GM12878 (cell line): ENCODE measurements around the gene MEGF11. TPM values are rescaled to one million over a fixed set of nuclear protein-coding genes. Genes with fewer than 3 reads are reported as not detected.

Experiments
- ATAC-seq: fragments of 200-7000 bp; cut with Tn5 transposase; 3 replicates; pipeline ENCODE4 v1.9.1; 2020; ENCODE audit warnings: mild to moderate bottlenecking, moderate library complexity
- BruUV-seq: library from RNA; stranded (reverse); fragments of 400-500 nt; replicated peaks from 2 replicates; lab custom pipeline; 2021; lab: Mats Ljungman, UMichigan
- CTCF ChIA-PET: fragments of 300-600 bp; sonication (Branson Sonifier 250); formaldehyde crosslinking; extraction: SDS; loops from one replicate; lab custom pipeline; 2021; ENCODE audit warnings: inconsistent platforms; lab: Yijun Ruan, JAX
- POLR2A ChIA-PET: fragments of 350-600 bp; formaldehyde crosslinking; extraction: SDS; loops from one replicate; lab custom pipeline; 2021; ENCODE audit warnings: inconsistent platforms; lab: Charles Lee
- RAD21 ChIA-PET: fragments of 300-600 bp; sonication (Branson Sonifier 250); formaldehyde crosslinking; loops from one replicate; lab custom pipeline; 2023; ENCODE audit warnings: antibody characterized with exemption; ENCODE audit not compliant: unreplicated experiment; lab: Charles Lee
- SMC1A ChIA-PET: fragments of 300-600 bp; sonication (Branson Sonifier 250); formaldehyde crosslinking; loops from one replicate; lab custom pipeline; 2023; ENCODE audit not compliant: unreplicated experiment, uncharacterized antibody; lab: Charles Lee
- DNase-seq: peaks from one replicate; pipeline ENCODE4 v3.0.0-alpha.2; 2011; ENCODE audit warnings: low read depth, low spot score
- FAIRE-seq: peaks from 3 replicates; lab custom pipeline; 2011; peaks lifted over from hg19 to GRCh38; lab: Jason Lieb, UNC
- H2AFZ ChIP-seq: 2 replicates; pipeline ENCODE4 v1.6.0; 2011; ENCODE audit warnings: low read depth, low read length, control low read depth; ENCODE audit not compliant: control insufficient read depth
- H3K27ac ChIP-seq: 2 replicates; pipeline ENCODE4 v1.5.1; 2011; ENCODE audit warnings: control low read depth; ENCODE audit not compliant: control insufficient read depth, insufficient read depth
- H3K27me3 ChIP-seq, 2 experiments: replicated peaks in 1 of 2; 2 replicates each; pipeline versions ENCODE4 v1.6.0 to v1.6.1; 2011; ENCODE audit warnings: low read length in 1 of 2; ENCODE audit not compliant: control insufficient read depth in 2 of 2, insufficient read depth in 2 of 2
- H3K36me3 ChIP-seq, 2 experiments: 2 replicates each; pipeline ENCODE4 v1.5.1; 2011; ENCODE audit warnings: low read length in 1 of 2; ENCODE audit not compliant: control insufficient read depth in 2 of 2, insufficient read depth in 2 of 2
- H3K4me1 ChIP-seq: 2 replicates; pipeline ENCODE4 v1.6.1; 2011; ENCODE audit warnings: mild to moderate bottlenecking, low read length, moderate library complexity, mixed read lengths; ENCODE audit not compliant: control insufficient read depth, insufficient read depth
- H3K4me2 ChIP-seq: 2 replicates; pipeline ENCODE4 v1.6.0; 2011; ENCODE audit warnings: control low read depth; ENCODE audit not compliant: control insufficient read depth, insufficient read depth
- H3K4me3 ChIP-seq: fragments of 200-600 bp; sonication (generic); 2 replicates; pipeline ENCODE4 v1.5.1; 2016
- H3K79me2 ChIP-seq: 2 replicates; pipeline ENCODE4 v1.6.0; 2011; ENCODE audit warnings: low read length; ENCODE audit not compliant: control insufficient read depth, insufficient read depth
- H3K9ac ChIP-seq: 2 replicates; pipeline ENCODE4 v1.8.0; 2011; ENCODE audit warnings: low read length, control low read depth, mixed read lengths; ENCODE audit not compliant: control insufficient read depth, insufficient read depth
- H3K9me3 ChIP-seq: replicated peaks from 3 replicates; pipeline ENCODE4 v1.5.1; 2011; ENCODE audit warnings: mild to moderate bottlenecking, low read length; ENCODE audit not compliant: control insufficient read depth, insufficient read depth
- H4K20me1 ChIP-seq: 2 replicates; pipeline ENCODE4 v1.6.0; 2011; ENCODE audit not compliant: control insufficient read depth, insufficient read depth
- CHD4 ChIP-seq: fragments of 200-600 bp; sonication (generic); IDR thresholded peaks from 2 replicates; pipeline ENCODE4 v1.6.1; 2016; ENCODE audit warnings: mild to moderate bottlenecking
- LARP7 ChIP-seq: fragments of 450-650 bp; IDR thresholded peaks from 2 replicates; pipeline ENCODE4 v1.6.1; 2017; ENCODE audit warnings: mild to moderate bottlenecking
- NFIC ChIP-seq: IDR thresholded peaks from 2 replicates; pipeline ENCODE4 v1.6.1; 2012; ENCODE audit warnings: low read depth, mild to moderate bottlenecking, inconsistent platforms, low read length, moderate library complexity
- NFXL1 ChIP-seq: fragments of 450-650 bp; IDR thresholded peaks from 2 replicates; pipeline ENCODE4 v1.6.1; 2017; ENCODE audit warnings: antibody characterized with exemption, mild to moderate bottlenecking, borderline replicate concordance
- PBX3 ChIP-seq: IDR thresholded peaks from 2 replicates; pipeline ENCODE4 v1.6.1; 2011; ENCODE audit warnings: mild to moderate bottlenecking, low read depth, low read length, moderate library complexity; ENCODE audit not compliant: insufficient replicate concordance
- RELA ChIP-seq: fragments of 450-650 bp; IDR thresholded peaks from 2 replicates; pipeline ENCODE4 v1.8.0; 2014; ENCODE audit warnings: borderline replicate concordance; ENCODE audit not compliant: partially characterized antibody
- SMARCA5 ChIP-seq: fragments of 450-650 bp; IDR thresholded peaks from 2 replicates; pipeline ENCODE4 v1.6.1; 2017; ENCODE audit warnings: mild to moderate bottlenecking
- WGBS: methylation state at CpG from one replicate; pipeline ENCODE4 v1.1.6; 2016; ENCODE audit warnings: low lambda C conversion rate; ENCODE audit not compliant: insufficient replicate concordance, insufficient coverage; ENCODE audit errors: missing lambda C conversion rate; 5-methylcytosine and 5-hydroxymethylcytosine counted together
- in situ Hi-C: fragments of 300-500 bp; cut with MboI; formaldehyde crosslinking; loops from 9 replicates; pipeline ENCODE4 v1.14.3; 2018; ENCODE audit warnings: mixed read lengths
- intact Hi-C: fragments of 100-400 bp; cut with micrococcal nuclease; formaldehyde crosslinking; loops from one replicate; pipeline ENCODE4 v1.14.2; 2022; ENCODE audit not compliant: unreplicated experiment
- polyA plus RNA-seq, 11 experiments: library from polyadenylated mRNA; depleted of rRNA in 4 of 11; unstranded in 6 of 11; stranded (reverse) in 5 of 11; fragments of >200 nt; fragmentation: Nextera tagmentation in 4 of 11; fragmentation: Illumina TruSeq in 1 of 11; extraction: Ambion mirVana in 4 of 11; extraction: Trizol in 1 of 11; gene quantifications; 1 replicate in 1 of 11; 2 replicates in 10 of 11; pipeline versions ENCODE4 v1.2.1 to v1.2.3, GENCODE V29; 2011 to 2016; ENCODE audit warnings: inconsistent platforms in 2 of 11, missing spikeins in 2 of 11, low read depth in 1 of 11
- total RNA-seq, 4 experiments: library from RNA; depleted of rRNA in 3 of 4; stranded (reverse); fragments of >200 nt in 3 of 4; fragmentation: Illumina TruSeq in 1 of 4; extraction: Trizol in 1 of 4; gene quantifications; 2 replicates each; pipeline versions ENCODE4 v1.2.1 to v1.2.3, GENCODE V29; 2013 to 2021

The MEGF11 gene
- total and polyA plus RNA-seq, 10 of the 15 experiments (the other 5 are each of a cell fraction or from before 2014, with no cell fraction given), result 0.03 to 1.7 (median 0.49) TPM

DNA sequence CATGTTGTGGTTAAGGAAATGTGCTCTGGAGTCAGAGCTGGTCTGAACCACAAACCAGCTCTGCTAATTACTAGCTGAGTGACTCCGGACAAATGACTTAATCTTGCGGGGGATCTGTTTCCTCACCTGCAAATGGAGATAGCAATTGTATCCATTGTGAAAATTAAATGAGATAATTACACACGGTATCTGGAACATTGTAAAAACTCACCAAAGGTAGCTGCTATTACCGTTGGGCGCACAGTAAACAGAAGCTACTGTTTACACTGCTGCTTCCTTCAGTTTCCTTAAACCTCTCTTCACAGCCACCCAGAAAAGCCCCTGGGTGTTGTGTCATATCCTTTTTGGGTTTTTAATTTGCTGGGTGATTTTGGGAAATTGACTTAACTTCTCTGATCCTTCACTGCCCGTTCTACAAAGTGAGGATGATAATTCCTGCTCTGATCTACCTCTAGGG, 107.8 kb downstream of the MEGF11 start:
- BruUV-seq, result no TSS peak
- H3K4me1 ChIP-seq, result no peaks in the 10 kb centered on the region
- DNase-seq, result no peak
- 0 out of 3 replicates have a peak, but pooled peaks have one; percentile 16 for ATAC-seq
- H3K79me2 ChIP-seq, result no peaks in the 10 kb centered on the region
- H2AFZ ChIP-seq, result no peak overlapping the region
- no peak overlapping the region for H3K9ac ChIP-seq
- H4K20me1 ChIP-seq, result no peaks in the 10 kb centered on the region
- no peaks in the 10 kb centered on the region for H3K9me3 ChIP-seq
- TF ChIP-seq SMARCA5 (0 out of 2 replicates have a peak, but pooled peaks have one; percentile 24), LARP7 (no peak)
- ChIA-PET SMC1A (interaction anchor here (0.6 to 1.5 kb wide), 2 partner anchors 9 to 37 kb away, joined by 3 to 4 read pairs; no protein-coding TSS in a partner anchor), CTCF (interaction anchor here (0.7 to 1.2 kb wide), 3 partner anchors 12 to 229 kb away, joined by 3 to 4 read pairs (median 4); no protein-coding TSS in a partner anchor), POLR2A (interaction anchor here (0.5 kb wide), 1 partner anchor 330 kb away, joined by 3 read pairs; no protein-coding TSS in a partner anchor), RAD21 (interaction anchor here (1.0 kb wide), 1 partner anchor 48 kb away, joined by 3 read pairs; no protein-coding TSS in a partner anchor)
- intact Hi-C loops, result no loop called here
- no peak overlapping the region for H3K4me2 ChIP-seq
- WGBS, result 4% methylated on average over 6 of the region's 6 CpGs
- H3K27me3 ChIP-seq, result no peaks in the 10 kb centered on the region
- FAIRE-seq, result no peak
- in situ Hi-C loops, result no loop called here
- H3K36me3 ChIP-seq, result no peaks in the 10 kb centered on the region
- H3K4me3 ChIP-seq, result no peak overlapping the region
- no peak overlapping the region for H3K27ac ChIP-seq

- no peak overlapping the region for H2AFZ ChIP-seq
- POLR2A ChIA-PET, result interaction anchor here (0.6 kb wide), 1 partner anchor 203 kb away, joined by 3 read pairs; no protein-coding TSS in a partner anchor
- no peaks in the 10 kb centered on the region for H3K27me3 ChIP-seq
- FAIRE-seq, result no peak
- H3K9me3 ChIP-seq, result no peaks in the 10 kb centered on the region
- H3K4me1 ChIP-seq, result no peaks in the 10 kb centered on the region
- RAD21 ChIA-PET, result interaction anchor here (1.0 kb wide), 1 partner anchor 47 kb away, joined by 3 read pairs; no protein-coding TSS in a partner anchor
- no peaks in the 10 kb centered on the region for H4K20me1 ChIP-seq
- BruUV-seq, result no TSS peak
- H3K36me3 ChIP-seq, result no peaks in the 10 kb centered on the region
- ATAC-seq, result no peak; the same call in 2 of the 3 replicates
- TF ChIP-seq NFXL1 (no peak), PBX3 (peak; percentile 10), CHD4 (no peak), RELA (no peak), NFIC (no peak)
- no peak for DNase-seq
- WGBS, result 38% methylated on average over 8 of the region's 8 CpGs
- intact Hi-C loops (no loop called here), in situ Hi-C loops (no loop called here)
- H3K4me3 ChIP-seq, result no peak overlapping the region
- CTCF ChIA-PET, result interaction anchor here (0.7 to 1.2 kb wide), 4 partner anchors 13 to 229 kb away, joined by 3 to 4 read pairs (median 4); no protein-coding TSS in a partner anchor
- no peak overlapping the region for H3K27ac ChIP-seq
- H3K9ac ChIP-seq, result no peak overlapping the region
- no peak overlapping the region for H3K4me2 ChIP-seq
- no peaks in the 10 kb centered on the region for H3K79me2 ChIP-seq
- SMC1A ChIA-PET, result interaction anchor here (0.6 to 1.5 kb wide), 2 partner anchors 10 to 37 kb away, joined by 3 to 4 read pairs; no protein-coding TSS in a partner anchor
Observed at GRCh38 chr15:66144978-66145725, 108.4 kb downstream of the MEGF11 start.
